Type B pancreatic cell (in vitro differentiated cells): ENCODE data around the gene GJA10. TPM values are rescaled to one million over a fixed set of nuclear protein-coding genes. Genes with fewer than 3 reads are reported as not detected.

Source experiments
- DNase-seq: peaks from one replicate; pipeline ENCODE4 v3.0.0; 2021; ENCODE audit warnings: mixed read lengths; ENCODE audit not compliant: unreplicated experiment; ENCODE audit errors: extremely low spot score
- H3K27ac Mint-ChIP-seq: 2 replicates; pipeline ENCODE4 v1.8.0; 2021; ENCODE audit warnings: mild to moderate bottlenecking, mixed read lengths
- H3K27me3 Mint-ChIP-seq: 2 replicates; pipeline ENCODE4 v1.8.0; 2021; ENCODE audit warnings: mixed read lengths
- H3K36me3 Mint-ChIP-seq: 2 replicates; pipeline ENCODE4 v1.8.0; 2021; ENCODE audit warnings: mixed read lengths
- H3K4me1 Mint-ChIP-seq: one replicate; pipeline ENCODE4 v1.8.0; 2021; ENCODE audit warnings: mixed read lengths; ENCODE audit not compliant: unreplicated experiment
- H3K4me3 Mint-ChIP-seq: 2 replicates; pipeline ENCODE4 v1.8.0; 2021; ENCODE audit warnings: mild to moderate bottlenecking, mixed read lengths
- H3K9me3 Mint-ChIP-seq: 2 replicates; pipeline ENCODE4 v1.8.0; 2021; ENCODE audit warnings: mixed read lengths
- CTCF ChIP-seq: fragments of 200-600 bp; sonication (generic); conservative IDR thresholded peaks from 2 replicates; pipeline ENCODE4 v1.5.0; 2021; ENCODE audit warnings: antibody characterized with exemption, mild to moderate bottlenecking
- total RNA-seq: library from RNA; stranded (reverse); gene quantifications from 2 replicates; pipeline ENCODE4 v1.2.1, GENCODE V29; 2021; ENCODE audit warnings: low replicate concordance

Gene GJA10
- total RNA-seq, 1 donor from 2014 or later: not detected

GRCh38 chr6:89938014-89938413, 43.7 kb downstream of the GJA10 start:
- TF ChIP-seq CTCF: no peak
- no peak for DNase-seq
- H3K27me3 Mint-ChIP-seq: no peaks in the 10 kb centered on the region

GRCh38 chr6:89939144-89939543, 44.9 kb downstream of the GJA10 start:
- no peak for DNase-seq
- no peak for TF ChIP-seq CTCF
- no peaks in the 10 kb centered on the region for H3K9me3 Mint-ChIP-seq
- peaks cover 17% of the 10 kb centered on the region for H3K4me1 Mint-ChIP-seq
- H3K36me3 Mint-ChIP-seq: no peaks in the 10 kb centered on the region
- no peaks in the 10 kb centered on the region for H3K27me3 Mint-ChIP-seq
- H3K27ac Mint-ChIP-seq: no peak overlapping the region
- no peak overlapping the region for H3K4me3 Mint-ChIP-seq

More at GRCh38 chr6:89938014-89938413, 43.7 kb downstream of the GJA10 start:
- H3K9me3 Mint-ChIP-seq: no peaks in the 10 kb centered on the region
- H3K27ac Mint-ChIP-seq: no peak overlapping the region
- no peak overlapping the region for H3K4me3 Mint-ChIP-seq
- peaks cover 4% of the 10 kb centered on the region for H3K36me3 Mint-ChIP-seq
- H3K4me1 Mint-ChIP-seq: peaks cover 17% of the 10 kb centered on the region

DNA sequence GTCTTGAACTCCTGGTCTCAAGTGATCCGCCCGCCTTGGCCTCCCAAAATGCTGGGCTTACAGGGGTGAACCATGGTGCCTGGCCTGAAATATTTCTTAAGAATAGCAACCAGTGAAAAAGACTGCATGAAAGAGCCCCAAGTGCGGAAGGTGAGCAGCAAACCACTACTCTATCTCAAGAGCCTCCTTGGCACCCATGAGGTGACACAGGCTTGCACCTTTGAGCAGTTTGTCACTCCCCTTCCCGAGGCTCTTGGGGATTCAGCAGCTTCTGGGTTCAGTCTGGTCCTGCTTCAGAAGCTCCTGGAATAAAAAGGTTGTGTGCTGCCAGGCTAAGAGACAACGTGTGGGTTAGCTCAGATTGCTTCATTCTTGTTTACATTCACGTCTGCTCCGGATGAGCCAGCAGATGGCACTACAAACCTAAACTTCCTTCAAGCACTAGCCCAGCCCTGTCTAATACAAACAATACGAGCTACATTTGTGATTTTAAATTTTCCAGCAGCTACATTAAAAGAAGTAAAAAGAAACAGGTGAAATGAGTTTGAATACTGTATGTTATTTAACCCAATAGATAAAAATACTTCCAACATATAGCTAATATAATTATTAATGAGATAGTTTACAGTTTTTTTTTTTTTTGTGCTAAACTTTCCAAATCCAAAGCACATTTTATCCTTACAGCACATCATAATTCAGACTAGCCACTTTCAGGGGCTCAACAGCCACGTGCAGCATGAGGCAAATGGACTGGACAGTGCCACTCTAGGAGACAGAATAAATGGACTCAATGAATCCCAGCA, 46.2 kb downstream of the GJA10 start:
- H3K4me1 Mint-ChIP-seq: peaks cover 17% of the 10 kb centered on the region
- H3K27ac Mint-ChIP-seq: peak overlapping the region; percentile 62
- H3K27me3 Mint-ChIP-seq: peaks cover 2% of the 10 kb centered on the region
- no peak for DNase-seq
- peaks cover 10% of the 10 kb centered on the region for H3K36me3 Mint-ChIP-seq
- peaks cover 4% of the 10 kb centered on the region for H3K9me3 Mint-ChIP-seq
- TF ChIP-seq CTCF: peak; percentile 89
- H3K4me3 Mint-ChIP-seq: peak overlapping the region; percentile 34

GRCh38 chr6:89941031-89941762, 46.9 kb downstream of the GJA10 start:
- no peak for TF ChIP-seq CTCF
- no peak for DNase-seq
- Mint-ChIP-seq H3K4me3 (no peak overlapping the region), H3K27me3 (peaks cover 2% of the 10 kb centered on the region), H3K9me3 (peaks cover 4% of the 10 kb centered on the region), H3K36me3 (peaks cover 14% of the 10 kb centered on the region), H3K4me1 (peaks cover 17% of the 10 kb centered on the region), H3K27ac (no peak overlapping the region)

DNA sequence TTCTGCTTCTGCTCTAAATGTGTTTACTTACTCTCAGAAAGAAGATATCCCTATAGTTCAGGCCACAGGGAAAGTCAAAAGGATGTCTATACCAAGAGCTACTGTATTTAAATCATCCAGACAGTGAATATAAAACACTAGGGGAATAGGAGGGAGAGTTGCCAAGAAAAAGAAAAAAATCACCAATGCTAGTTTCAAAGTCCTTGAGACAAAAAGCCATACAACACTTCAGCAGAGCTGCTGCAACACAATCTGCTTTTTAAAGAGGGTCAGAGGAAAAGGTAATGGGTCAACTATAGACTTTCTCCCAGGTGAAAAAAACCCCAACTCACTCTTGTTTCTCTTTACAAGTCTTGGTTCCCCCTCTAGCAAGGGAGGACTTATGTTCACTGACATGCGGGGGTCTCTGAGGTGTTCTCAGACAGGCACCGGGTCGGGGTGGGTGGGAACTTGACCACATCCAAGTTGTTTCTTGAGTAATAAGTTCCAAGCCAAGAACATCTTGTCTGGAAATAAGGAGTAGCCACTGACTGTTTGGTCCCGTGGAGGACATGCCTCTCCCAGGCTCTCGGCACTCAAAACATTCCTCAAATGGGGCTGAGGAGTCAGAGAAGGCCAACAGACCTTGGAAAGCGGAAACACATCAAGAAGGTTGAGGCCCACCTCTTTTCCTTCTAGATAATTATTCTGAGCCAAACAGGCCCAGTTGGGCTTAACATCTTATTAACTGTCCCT, 47.7 kb downstream of the GJA10 start:
- Mint-ChIP-seq H3K27ac (no peak overlapping the region), H3K4me3 (no peak overlapping the region)

More for the DNA sequence above, 47.7 kb downstream of the GJA10 start:
- Mint-ChIP-seq H3K4me1 (peaks cover 17% of the 10 kb centered on the region), H3K9me3 (peaks cover 4% of the 10 kb centered on the region), H3K27me3 (peaks cover 2% of the 10 kb centered on the region), H3K36me3 (peaks cover 14% of the 10 kb centered on the region)
- no peak for DNase-seq
- TF ChIP-seq CTCF: no peak
